Measurements from ENCODE around the gene DLG2.
"Not testable (repeated sequence)": the region's sequence is repeated elsewhere in the genome, so short reads cannot be mapped to it uniquely, and the experiment has no call there.

DLG2 gene

GRCh38 chr11:83760932-83761331 lies 1866.2 kb downstream of the DLG2 start:
- H3K4me3 ChIP-seq (ENCODE audit: low read depth, low read length): no peak overlapping the region
- DNase-seq (ENCODE audit: low read depth): no peak
- no peak for TF ChIP-seq CTCF (IDR thresholded peaks at IDR 0.05; ENCODE audit: low read depth, low read length, missing control alignments)

GRCh38 chr11:83759148-83759547 lies 1868.0 kb downstream of the DLG2 start:
- TF ChIP-seq CTCF (IDR thresholded peaks at IDR 0.05; ENCODE audit: low read depth, low read length, missing control alignments): no peak
- H3K4me3 ChIP-seq (ENCODE audit: low read depth, low read length): no peak overlapping the region
- no peak for DNase-seq (ENCODE audit: low read depth)

- H3K4me3 ChIP-seq (ENCODE audit: low read depth, low read length): no peak overlapping the region
- no peak for TF ChIP-seq CTCF (IDR thresholded peaks at IDR 0.05; ENCODE audit: low read depth, low read length, missing control alignments)
These were observed 1876.1 kb downstream of the DLG2 start for GRCh38 chr11:83751041-83751440.

GRCh38 chr11:83746921-83747585 lies 1880.1 kb downstream of the DLG2 start:
- no peak overlapping the region for H3K4me3 ChIP-seq (ENCODE audit: low read depth, low read length)
- DNase-seq (ENCODE audit: low read depth): no peak
- TF ChIP-seq CTCF (IDR thresholded peaks at IDR 0.05; ENCODE audit: low read depth, low read length, missing control alignments): no peak

More at GRCh38 chr11:83751041-83751440, 1876.1 kb downstream of the DLG2 start:
- DNase-seq (ENCODE audit: low read depth): no peak

- H3K4me3 ChIP-seq (ENCODE audit: low read depth, low read length): no peak overlapping the region
- no peak for DNase-seq (ENCODE audit: low read depth)
- TF ChIP-seq CTCF (IDR thresholded peaks at IDR 0.05; ENCODE audit: low read depth, low read length, missing control alignments): no peak
These were observed 1882.4 kb downstream of the DLG2 start for GRCh38 chr11:83744620-83745192.

GRCh38 chr11:83736684-83737083 lies 1890.5 kb downstream of the DLG2 start:
- TF ChIP-seq CTCF (IDR thresholded peaks at IDR 0.05; ENCODE audit: low read depth, low read length, missing control alignments): no peak
- DNase-seq (ENCODE audit: low read depth): no peak
- no peak overlapping the region for H3K4me3 ChIP-seq (ENCODE audit: low read depth, low read length)

- H3K4me3 ChIP-seq (ENCODE audit: low read depth, low read length): no peak overlapping the region
- no peak for TF ChIP-seq CTCF (IDR thresholded peaks at IDR 0.05; ENCODE audit: low read depth, low read length, missing control alignments)
- DNase-seq (ENCODE audit: low read depth): no peak
These were observed 1893.0 kb downstream of the DLG2 start for GRCh38 chr11:83734120-83734519.

- not testable (repeated sequence) for H3K4me3 ChIP-seq (ENCODE audit: low read depth, low read length); DNase-seq (ENCODE audit: low read depth)
These were observed 1895.9 kb downstream of the DLG2 start for GRCh38 chr11:83731288-83731687.

All from GM12864 (cell line).